ENCODE results near the gene SSH2.

- TF ChIP-seq CTCF (IDR thresholded peaks at IDR 0.05; ENCODE audit: low read depth, low read length) (no peak), EZH2phosphoT487 (IDR thresholded peaks at IDR 0.05; ENCODE audit: low read depth) (no peak)
Observed at GRCh38 chr17:29914819-29915537, 15.1 kb downstream of the SSH2 start.

Data from OCI-LY3 (cell line).